GM18511 (cell line): ENCODE results near the gene ZNF576.
A peak's percentile ranks its signal among the peaks of the same experiment; 100 is the strongest.
"Not testable (repeated sequence)": the region's sequence is repeated elsewhere in the genome, so short reads cannot be mapped to it uniquely, and the experiment has no call there.

ENCODE experiments used
- ATAC-seq: cut with Tn5 transposase; IDR thresholded peaks from one replicate; pipeline ENCODE4 v1.9.1; 2021; ENCODE audit warnings: mild to moderate bottlenecking, moderate library complexity; ENCODE audit not compliant: unreplicated experiment

The ZNF576 gene, protein sequence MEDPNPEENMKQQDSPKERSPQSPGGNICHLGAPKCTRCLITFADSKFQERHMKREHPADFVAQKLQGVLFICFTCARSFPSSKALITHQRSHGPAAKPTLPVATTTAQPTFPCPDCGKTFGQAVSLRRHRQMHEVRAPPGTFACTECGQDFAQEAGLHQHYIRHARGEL

DNA sequence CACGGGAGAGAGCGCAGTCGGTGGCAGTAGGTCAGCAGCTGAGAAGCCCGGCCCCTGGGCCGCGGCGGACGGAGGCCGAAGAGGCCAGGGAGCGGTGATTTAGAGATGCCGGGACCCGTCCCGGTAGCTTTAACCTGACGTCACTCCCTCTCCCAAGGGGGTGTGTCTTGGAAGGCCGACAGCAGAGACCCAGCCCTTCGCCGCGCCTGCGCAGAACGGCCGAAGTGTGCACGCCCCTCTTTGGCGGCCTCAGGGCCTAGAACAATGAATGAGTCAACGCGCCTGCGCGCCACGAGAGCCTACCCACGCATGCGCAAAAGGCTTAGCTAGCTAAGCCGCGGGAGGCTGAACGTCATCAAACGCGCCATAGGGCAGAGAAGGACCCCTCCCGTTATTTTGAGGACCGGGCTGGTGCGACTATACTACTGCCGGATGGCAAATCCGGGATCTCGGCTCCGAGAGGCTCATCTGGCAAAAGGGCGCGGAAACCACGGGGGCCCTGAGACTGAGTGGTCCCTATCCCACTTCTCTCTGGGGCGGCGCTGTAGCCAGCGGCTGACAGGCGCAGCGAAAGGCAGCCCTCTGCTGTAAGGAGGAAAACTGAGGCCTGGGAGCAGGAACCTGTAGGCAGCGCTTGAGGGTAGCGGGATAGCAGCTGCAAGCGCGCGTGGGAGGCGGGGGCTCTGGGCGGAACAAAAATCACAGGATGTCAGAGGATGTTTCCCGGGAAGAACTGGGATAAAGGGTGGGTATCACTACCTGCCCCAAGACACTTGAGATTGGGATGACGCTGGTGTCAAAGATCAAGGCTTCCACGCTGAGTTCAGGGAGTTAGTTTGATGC, at the start of gene ZNF576, which contains the start of gene IRGQ:
Gene ZNF576 (plus strand): TSS at position 597 of the 843 bp plus-strand sequence. CDS start 514 bp downstream, outside the sequence.
Gene IRGQ (minus strand): TSS at position 136 of the 843 bp plus-strand sequence. CDS start 796 bp downstream, outside the sequence.
- peak; percentile 79 for ATAC-seq

GRCh38 chr19:43547926-43548325, 48.5 kb upstream of the ZNF576 start:
- not testable (repeated sequence) for ATAC-seq

GRCh38 chr19:43548706-43549105, 47.7 kb upstream of the ZNF576 start:
- no peak for ATAC-seq

GRCh38 chr19:43551399-43552197, 44.8 kb upstream of the ZNF576 start:
- no peak for ATAC-seq

DNA sequence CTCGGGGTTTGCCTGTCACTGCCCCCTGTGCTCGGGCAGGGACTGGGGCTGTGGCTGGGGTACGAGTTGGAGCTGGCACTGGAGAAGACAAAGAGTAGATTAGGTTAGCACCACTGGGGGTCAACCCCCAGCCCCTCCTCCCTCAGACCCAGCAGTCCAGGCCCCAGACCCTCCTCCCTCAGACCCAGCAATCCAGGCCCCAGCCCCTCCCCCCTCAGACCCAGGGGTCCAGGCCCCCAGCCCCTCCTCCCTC, 44.3 kb upstream of the ZNF576 start:
- no peak for ATAC-seq

- no peak for ATAC-seq
Measured at GRCh38 chr19:43552616-43553015, 43.8 kb upstream of the ZNF576 start.

- ATAC-seq: no peak
Measured at GRCh38 chr19:43553656-43554055, 42.7 kb upstream of the ZNF576 start.

DNA sequence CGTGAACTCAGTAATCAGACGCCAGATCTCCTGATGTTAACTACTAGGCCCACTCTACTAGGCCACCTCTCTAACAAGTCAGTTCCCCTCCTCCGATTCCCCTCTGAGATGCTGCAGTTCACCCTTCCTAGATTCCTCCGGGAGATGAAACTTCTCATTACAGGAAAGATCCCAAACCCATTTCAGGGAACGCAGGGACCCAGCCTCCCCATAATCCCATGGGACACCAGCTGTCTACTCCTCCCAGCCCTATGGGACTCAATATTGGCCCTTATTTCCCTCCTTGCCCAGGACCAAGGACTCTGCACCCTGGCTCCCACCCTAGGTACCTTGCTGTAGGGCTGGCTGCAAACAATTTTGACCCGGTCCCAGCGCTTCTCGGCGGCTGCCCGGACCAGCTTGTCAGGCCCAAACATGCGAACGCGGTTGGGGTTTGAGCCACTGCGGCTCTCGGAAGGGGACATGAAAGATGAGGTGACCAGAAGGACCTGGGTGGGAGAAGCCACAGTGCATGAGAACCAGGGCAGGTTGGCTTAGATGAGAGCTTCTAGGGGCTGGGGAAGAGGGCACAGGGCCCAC, 42.0 kb upstream of the ZNF576 start:
- no peak for ATAC-seq

DNA sequence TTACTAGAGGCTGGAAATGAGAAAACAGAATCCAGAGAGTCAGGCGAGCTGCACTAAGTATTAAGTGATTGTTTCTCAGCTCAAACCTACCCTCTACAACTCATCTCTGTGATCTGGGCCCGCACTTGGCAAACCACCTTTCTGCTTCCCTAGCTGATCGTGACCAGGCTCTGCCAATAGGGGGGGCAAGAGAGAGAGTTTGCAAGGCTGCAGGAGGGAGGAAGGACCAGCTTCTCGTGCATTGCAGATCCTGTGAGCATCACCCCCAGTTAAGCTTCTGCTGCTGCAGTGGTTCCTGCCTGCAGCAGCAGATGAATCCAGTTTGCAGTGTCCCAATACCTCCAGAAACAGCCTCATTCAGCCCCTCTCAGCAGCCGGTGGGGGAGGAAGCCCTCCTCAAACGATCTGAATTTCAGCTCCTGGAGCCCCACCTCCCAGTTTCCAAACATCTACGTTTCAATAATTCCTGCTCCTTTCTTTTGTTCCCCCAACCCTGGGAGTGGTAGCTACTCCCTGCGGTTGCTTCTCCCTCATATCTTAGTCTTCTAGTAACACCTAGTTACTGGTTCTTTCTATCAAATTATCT, 41.1 kb upstream of the ZNF576 start:
- ATAC-seq: no peak

DNA sequence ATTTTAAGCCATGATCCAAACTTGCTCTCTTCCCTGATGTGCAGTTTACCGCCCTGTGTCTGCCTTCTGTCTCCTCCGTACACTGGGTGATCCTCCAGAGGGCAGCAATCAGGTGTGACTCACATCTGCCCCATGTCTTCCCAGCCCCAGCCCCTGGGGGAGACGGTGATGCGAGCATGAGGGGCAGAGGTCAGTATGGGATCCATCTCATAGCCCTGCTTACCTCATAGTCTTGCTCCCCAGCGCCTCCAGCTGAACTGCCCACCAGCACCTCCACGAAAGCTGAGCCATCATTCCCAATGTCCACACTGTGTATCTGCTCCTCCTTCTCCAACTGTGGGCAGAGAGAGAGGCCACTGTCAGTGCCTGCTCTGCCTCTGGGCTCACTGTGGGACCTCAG, 35.7 kb upstream of the ZNF576 start:
- no peak for ATAC-seq

- no peak for ATAC-seq
Measured at GRCh38 chr19:43561139-43561970, 35.0 kb upstream of the ZNF576 start.

DNA sequence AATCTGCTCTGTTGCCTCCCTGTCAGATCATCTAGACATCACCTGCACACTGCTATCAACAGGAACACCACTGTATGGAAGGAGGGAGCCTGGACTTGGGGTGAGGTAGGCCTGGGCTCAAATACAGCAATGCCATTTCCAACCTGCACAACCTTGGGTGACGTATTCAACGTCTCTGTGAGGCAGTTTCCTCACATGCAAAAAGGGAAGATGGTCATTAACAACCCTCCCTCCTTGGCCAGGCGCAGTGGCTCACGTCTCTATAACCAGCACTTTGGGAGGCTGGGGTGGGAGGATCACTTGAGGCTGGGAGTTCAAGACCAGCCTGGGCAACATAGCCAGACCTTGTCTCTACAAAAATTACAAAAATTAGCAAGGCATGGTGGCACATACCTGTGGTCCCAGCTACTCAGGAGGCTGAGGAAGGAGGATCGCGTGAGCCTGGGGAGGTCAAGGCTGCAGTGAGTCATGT, 34.1 kb upstream of the ZNF576 start:
- ATAC-seq: no peak

GRCh38 chr19:43562698-43563241, 33.6 kb upstream of the ZNF576 start:
- peak; percentile 87 for ATAC-seq

DNA sequence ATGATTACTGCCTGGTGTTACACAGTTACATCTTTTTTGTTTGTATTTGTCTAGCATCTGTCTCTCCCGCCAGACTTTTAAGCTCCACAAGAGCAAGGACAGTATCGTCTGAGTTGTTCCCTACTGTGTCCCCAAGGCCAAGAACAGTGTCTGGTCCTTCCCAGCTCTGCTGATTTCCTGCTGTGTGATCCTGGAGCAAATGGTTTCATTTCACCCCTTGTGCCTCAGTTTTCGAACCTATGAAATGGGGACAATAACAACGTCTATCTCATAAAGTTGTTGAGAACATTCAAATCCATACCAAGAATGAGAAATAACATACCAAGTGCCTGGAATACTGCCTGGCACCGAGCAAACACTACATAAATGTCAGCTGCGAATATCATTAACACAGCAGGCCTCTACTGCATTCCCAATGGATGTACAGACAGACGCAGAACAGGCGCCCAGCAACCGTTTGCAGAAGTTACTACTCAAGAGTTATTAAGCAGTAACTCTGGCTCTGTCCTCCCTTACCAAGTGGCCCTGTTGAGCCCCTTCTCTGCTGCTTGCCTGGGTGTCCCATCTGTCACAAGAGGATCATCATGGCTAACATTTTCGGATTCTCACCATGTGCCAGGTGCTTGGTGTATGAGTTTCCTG, 32.5 kb upstream of the ZNF576 start:
- ATAC-seq: no peak

DNA sequence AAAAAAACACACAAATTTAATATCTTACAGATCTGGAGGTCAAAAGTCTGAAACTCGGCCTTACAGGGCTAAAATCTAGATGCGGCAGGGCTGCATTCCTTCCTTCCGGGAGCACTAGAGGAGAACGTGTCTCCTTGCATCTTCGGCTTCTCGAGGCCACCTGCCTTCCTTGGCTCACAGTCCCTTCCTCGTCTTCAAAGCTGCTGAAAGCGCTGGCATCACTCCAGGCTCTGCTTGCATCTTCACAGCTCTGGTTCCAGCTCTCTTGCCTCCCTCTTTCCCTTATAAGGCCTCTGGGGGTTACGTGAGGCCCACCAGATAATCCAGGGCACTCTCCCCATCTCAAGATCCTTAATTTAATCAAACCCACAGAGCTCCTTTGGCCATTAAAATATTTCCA, 31.6 kb upstream of the ZNF576 start:
- no peak for ATAC-seq

DNA sequence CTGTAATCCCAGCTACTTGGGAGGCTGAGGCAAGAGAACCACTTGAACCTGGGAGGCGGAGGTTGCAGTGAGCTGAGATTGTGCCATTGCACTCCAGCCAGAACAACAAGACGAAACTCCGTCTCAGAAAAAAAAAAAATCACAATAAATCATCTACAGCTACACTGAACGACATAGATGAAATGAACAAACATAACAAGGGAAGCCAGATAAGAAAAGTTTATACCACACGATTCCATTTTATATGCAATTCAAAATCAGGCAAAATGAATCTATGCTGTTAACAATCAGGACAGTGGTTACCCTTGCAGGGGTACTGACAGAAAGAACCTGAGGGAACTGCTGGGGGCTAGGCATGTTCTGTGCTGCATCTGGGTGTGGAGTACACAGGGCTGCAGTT, 26.7 kb upstream of the ZNF576 start:
- no peak for ATAC-seq

DNA sequence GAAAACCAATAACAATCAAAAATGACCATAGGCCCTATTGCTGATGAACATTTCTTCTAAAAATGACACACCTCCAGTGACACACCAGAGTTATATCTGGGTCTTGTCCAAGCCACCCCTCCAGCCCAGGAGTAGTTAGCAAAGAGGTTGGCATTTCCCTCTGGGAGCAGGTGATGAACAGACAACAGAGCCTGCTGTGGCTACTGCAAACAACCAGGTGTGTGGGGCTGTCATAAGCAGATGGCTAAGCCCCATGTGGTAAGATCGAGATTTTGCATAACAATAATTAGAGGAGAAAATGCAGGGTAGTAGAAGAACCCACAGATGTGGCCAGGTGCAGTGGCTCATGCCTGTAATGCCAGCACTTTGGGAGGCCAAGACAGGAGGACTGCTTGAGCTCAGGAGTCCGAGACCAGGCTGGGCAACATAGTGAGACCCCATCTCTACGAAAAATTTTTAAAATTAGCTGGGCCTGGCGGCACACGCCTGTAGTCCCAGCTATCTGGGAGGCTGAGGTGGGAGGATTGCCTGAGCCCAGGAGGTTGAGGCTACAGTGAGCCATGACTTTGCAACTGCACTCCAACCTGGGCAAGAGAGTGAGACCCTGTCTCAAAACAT, 26.1 kb upstream of the ZNF576 start:
- ATAC-seq: no peak

- ATAC-seq: no peak
Measured at GRCh38 chr19:43572171-43572588, 24.2 kb upstream of the ZNF576 start.
